Subcutaneous adipose tissue (tissue), 4 donors: Measurements from ENCODE around the gene OR2F2. TPM values are rescaled to one million over a fixed set of nuclear protein-coding genes. Genes with fewer than 3 reads are reported as not detected.

ENCODE experiments used
- total RNA-seq, 4 donors: library from RNA; depleted of rRNA; stranded (reverse); fragments of >200 nt; gene quantifications; one replicate each; pipeline ENCODE4 v1.1.0, GENCODE V29; 2016
- TF ChIP-seq, protein P1 (sequence below): fragments of 450-650 bp; IDR thresholded peaks from one replicate; pipeline ENCODE4 v1.5.1; 2016; ENCODE audit warnings: low read depth, mild to moderate bottlenecking, control low read depth, antibody characterized with exemption, moderate library complexity

Gene OR2F2
- total RNA-seq, 4 donors from 2014 or later = not detected

DNA sequence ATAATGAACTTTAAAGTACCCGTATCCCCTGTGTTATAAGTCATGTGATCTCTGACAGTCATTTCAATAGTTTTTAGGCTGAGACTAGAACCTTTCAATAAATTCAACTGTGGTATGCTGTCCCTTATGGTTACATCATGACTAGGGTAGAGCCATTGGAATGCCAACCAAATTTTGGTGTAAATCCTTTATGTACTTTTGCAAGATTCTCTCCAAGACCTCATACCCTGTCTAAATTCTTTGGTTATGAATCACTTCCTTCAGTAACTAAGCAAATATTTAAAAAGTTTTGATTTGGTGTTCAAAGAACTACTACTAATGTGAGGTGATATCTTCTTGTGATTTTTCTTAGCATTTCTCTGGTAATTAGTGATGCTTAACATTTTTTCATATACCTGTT, 44.3 kb downstream of the OR2F2 start:
- TF ChIP-seq, protein P1, sequence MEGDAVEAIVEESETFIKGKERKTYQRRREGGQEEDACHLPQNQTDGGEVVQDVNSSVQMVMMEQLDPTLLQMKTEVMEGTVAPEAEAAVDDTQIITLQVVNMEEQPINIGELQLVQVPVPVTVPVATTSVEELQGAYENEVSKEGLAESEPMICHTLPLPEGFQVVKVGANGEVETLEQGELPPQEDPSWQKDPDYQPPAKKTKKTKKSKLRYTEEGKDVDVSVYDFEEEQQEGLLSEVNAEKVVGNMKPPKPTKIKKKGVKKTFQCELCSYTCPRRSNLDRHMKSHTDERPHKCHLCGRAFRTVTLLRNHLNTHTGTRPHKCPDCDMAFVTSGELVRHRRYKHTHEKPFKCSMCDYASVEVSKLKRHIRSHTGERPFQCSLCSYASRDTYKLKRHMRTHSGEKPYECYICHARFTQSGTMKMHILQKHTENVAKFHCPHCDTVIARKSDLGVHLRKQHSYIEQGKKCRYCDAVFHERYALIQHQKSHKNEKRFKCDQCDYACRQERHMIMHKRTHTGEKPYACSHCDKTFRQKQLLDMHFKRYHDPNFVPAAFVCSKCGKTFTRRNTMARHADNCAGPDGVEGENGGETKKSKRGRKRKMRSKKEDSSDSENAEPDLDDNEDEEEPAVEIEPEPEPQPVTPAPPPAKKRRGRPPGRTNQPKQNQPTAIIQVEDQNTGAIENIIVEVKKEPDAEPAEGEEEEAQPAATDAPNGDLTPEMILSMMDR = no peak

DNA sequence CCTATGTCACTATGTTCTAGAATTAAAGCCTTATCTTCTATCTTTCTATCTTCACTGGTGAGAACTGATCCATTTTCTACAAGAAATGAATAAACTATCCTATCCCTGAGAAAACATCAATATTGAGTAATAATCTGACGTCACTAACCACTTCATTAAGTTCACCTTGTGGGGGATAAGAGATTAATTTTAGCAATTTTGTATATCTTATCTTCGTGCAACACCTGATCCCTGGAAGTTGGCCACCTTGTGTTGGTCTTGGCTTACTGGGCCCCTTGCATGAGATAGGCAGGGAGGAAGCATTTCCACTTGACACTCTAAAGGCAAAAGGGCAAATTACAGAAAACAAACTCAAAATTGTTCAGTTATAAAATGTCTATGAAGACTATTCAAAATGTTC, 45.0 kb downstream of the OR2F2 start:
- TF ChIP-seq, protein P1 = no peak

DNA sequence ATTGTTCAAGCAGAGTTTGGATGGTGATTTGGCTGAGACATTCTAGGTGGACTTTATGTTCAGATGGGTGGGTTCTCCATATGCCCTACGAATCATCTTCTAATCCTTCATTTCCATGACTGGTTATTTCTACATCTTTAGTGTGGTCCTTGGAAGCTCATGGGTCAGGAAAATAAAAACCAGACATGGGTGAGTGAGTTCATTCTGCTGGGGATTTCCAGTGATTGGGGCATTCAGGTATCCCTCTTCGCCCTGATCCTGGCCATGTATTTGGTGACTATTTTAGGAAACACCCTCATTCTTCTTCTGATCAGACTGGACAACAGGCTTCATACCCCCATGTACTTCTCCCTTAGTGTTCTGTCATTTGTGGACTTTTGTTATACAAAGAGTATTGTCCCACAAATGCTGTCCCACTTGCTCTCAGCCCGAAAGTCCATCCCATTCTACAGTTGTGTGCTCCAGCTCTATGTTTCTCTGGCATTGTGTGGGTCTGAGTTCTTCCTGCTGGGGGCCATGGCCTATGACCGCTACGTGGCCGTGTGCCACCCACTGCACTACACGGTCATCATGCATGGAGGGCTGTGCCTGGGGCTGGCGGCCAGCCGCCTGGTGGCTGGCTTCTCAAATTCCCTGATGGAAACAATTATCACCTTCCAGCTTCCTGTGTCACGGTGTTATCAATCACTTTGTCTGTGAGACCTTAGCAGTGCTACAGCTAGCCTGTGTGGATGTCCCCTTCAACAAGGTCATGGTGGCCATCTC, 45.9 kb downstream of the OR2F2 start:
- TF ChIP-seq, protein P1 = no peak

DNA sequence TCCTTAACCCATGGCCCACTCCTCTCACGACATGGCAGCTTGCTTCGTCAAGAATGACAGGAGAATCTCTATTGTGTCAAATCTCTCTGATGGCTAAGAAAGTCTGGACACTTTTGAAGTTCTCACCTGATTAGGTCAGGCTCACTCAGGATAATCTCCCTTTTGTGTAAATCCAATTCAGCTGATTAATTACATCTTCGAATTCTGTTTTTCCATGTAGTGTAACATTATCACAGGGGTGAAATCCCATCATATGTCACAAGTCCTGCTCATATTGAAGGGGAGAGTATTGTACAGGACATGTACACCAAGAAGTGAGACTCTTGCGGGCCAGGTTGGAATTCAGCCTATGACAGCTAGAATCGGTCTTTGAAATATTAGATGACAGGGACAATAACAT, 48.9 kb downstream of the OR2F2 start:
- TF ChIP-seq, protein P1 = no peak

Other genes starting within 250 kb of the OR2F2 start
- 1 to 10 TPM in 3 of 4 donors, not detected in 1; 1.0 to 2.0 (median 1.5) TPM for gene CTAGE6, start 177.5 kb upstream of the OR2F2 start, total RNA-seq
- 10 to 100 TPM; 30.0 to 59.5 (median 39.5) TPM for gene TCAF1, start 33.1 kb upstream of the OR2F2 start, total RNA-seq
- gene OR2F1, start 19.6 kb downstream of the OR2F2 start, total RNA-seq = not detected
- not detected for gene OR6B1, start 65.1 kb downstream of the OR2F2 start, total RNA-seq
- not detected for gene OR2A5, start 113.7 kb downstream of the OR2F2 start, total RNA-seq
- gene OR2A25, start 134.6 kb downstream of the OR2F2 start, total RNA-seq = not detected
- gene OR2A12, start 151.0 kb downstream of the OR2F2 start, total RNA-seq = not detected
- gene OR2A2, start 174.3 kb downstream of the OR2F2 start, total RNA-seq = not detected
- gene OR2A14, start 187.9 kb downstream of the OR2F2 start, total RNA-seq = not detected
- 1 to 10 TPM in 3 of 4 donors, under 1 TPM in 1; 0.75 to 2.3 (median 1.6) TPM for gene CTAGE4, start 248.2 kb downstream of the OR2F2 start, total RNA-seq